Liver (tissue), 3 donors: ENCODE data around the gene MAP4K1.

Experiments
- RAD21 ChIP-seq, 2 donors: IDR thresholded peaks; 2 replicates each; pipeline ENCODE4 v1.6.1; 2016; ENCODE audit warnings: antibody characterized with exemption in 2 of 2, mild to moderate bottlenecking in 2 of 2
- RXRA ChIP-seq, 2 donors: IDR thresholded peaks; 2 replicates each; pipeline ENCODE4 v1.6.1; 2017 to 2018; ENCODE audit warnings: antibody characterized with exemption in 2 of 2, mild to moderate bottlenecking in 1 of 2
- TF ChIP-seq, protein P1 (sequence below): IDR thresholded peaks from 2 replicates; pipeline ENCODE4 v1.6.1; 2016; ENCODE audit warnings: antibody characterized with exemption
- TF ChIP-seq, protein P2 (sequence below): fragments of 150-350 bp; IDR thresholded peaks from 2 replicates; pipeline ENCODE4 v1.5.1; 2017; ENCODE audit warnings: improper control_type of control experiment, low read depth, low read length; ENCODE audit not compliant: missing input control
- donor health status: healthy.
- donor health status: healthy.

DNA sequence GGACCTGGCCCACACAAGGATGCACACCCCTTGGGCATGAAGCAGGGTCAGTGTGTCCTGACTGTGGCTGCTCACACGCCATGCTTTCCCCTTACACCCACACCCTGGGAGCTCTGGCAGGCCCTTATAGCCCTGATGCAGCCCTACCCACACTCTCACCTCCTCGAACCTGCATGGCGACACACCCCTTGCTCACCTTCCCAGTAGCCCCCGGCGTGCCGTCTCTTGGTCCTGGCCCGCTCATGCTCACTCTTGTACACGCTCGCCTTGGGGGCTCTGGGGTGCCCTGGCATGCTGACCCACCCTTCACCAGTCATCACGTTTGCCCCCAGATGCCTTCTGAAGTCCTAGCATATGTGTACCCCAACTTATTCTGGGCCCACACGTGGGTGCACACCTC lies 56.1 kb downstream of the MAP4K1 start:
- TF ChIP-seq, protein P1, sequence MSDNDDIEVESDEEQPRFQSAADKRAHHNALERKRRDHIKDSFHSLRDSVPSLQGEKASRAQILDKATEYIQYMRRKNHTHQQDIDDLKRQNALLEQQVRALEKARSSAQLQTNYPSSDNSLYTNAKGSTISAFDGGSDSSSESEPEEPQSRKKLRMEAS: no peak
- TF ChIP-seq, protein P2, sequence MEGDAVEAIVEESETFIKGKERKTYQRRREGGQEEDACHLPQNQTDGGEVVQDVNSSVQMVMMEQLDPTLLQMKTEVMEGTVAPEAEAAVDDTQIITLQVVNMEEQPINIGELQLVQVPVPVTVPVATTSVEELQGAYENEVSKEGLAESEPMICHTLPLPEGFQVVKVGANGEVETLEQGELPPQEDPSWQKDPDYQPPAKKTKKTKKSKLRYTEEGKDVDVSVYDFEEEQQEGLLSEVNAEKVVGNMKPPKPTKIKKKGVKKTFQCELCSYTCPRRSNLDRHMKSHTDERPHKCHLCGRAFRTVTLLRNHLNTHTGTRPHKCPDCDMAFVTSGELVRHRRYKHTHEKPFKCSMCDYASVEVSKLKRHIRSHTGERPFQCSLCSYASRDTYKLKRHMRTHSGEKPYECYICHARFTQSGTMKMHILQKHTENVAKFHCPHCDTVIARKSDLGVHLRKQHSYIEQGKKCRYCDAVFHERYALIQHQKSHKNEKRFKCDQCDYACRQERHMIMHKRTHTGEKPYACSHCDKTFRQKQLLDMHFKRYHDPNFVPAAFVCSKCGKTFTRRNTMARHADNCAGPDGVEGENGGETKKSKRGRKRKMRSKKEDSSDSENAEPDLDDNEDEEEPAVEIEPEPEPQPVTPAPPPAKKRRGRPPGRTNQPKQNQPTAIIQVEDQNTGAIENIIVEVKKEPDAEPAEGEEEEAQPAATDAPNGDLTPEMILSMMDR: no peak
- no peak for TF ChIP-seq RAD21 (IDR thresholded peaks at IDR 0.05)
- no peak for TF ChIP-seq RXRA (IDR thresholded peaks at IDR 0.05)
